GM12801 (cell line): Measurements from ENCODE around the gene DDHD1.

Experiments used
- TF ChIP-seq, protein P1 (sequence below): IDR thresholded peaks from one replicate; pipeline ENCODE4 v1.5.1; 2011; ENCODE audit warnings: control low read depth; ENCODE audit not compliant: insufficient read length; ENCODE audit errors: extremely low read depth

DDHD1 gene

GRCh38 chr14:53108292-53109104 lies 44.6 kb downstream of the DDHD1 start:
- TF ChIP-seq, protein P1, sequence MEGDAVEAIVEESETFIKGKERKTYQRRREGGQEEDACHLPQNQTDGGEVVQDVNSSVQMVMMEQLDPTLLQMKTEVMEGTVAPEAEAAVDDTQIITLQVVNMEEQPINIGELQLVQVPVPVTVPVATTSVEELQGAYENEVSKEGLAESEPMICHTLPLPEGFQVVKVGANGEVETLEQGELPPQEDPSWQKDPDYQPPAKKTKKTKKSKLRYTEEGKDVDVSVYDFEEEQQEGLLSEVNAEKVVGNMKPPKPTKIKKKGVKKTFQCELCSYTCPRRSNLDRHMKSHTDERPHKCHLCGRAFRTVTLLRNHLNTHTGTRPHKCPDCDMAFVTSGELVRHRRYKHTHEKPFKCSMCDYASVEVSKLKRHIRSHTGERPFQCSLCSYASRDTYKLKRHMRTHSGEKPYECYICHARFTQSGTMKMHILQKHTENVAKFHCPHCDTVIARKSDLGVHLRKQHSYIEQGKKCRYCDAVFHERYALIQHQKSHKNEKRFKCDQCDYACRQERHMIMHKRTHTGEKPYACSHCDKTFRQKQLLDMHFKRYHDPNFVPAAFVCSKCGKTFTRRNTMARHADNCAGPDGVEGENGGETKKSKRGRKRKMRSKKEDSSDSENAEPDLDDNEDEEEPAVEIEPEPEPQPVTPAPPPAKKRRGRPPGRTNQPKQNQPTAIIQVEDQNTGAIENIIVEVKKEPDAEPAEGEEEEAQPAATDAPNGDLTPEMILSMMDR = no peak

- TF ChIP-seq, protein P1 = no peak
Measured at GRCh38 chr14:53106768-53107167, 46.4 kb downstream of the DDHD1 start.

DNA sequence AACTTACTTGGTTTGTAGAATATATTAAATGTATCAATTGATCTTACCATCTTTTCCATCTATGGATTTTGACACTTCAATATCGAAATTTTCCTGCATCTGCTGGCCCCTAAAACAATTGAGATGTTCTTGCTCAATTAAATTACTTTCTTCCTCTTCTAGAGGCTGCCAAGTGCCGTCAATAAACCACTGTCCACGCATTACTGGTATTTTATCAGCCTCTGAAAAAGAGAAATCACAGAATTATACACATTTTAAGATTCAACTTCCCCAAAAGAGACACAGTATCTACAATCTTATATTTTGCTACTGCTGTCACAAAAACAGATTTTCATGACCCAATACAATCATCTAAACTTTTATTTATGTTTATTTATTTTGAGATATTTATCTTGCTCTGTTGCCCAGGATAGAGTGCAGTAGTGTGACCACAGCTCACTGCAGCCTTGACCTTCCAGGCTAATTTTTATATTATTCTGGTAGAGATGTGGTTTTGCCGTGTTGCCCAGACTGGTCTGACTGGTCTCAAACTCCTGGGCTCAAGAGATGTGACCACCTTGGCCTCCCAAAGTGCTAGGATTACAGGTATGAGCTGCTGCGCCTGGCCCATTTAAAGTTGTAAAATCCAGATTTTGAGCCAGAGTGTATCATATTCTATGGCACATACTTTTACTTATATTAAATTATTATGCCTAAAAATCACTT lies 49.3 kb downstream of the DDHD1 start:
- TF ChIP-seq, protein P1 = no peak

DNA sequence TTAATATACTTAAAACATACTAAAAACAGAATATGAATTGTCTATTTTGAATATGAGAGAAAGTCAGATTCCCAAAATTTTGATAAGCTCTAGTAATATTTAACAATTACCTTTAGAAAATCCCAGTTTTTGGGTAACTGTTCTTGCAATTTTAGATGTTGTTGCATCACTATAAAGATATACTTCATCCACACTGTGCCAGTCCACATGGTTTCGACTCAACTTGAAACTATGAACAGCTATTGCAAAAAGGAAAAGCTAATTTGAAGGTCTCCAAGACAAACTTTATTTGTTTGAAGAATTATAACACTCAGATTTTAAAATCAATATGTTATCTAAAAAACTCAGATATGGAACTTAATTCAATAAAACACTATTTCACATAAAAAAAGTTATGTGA lies 59.9 kb downstream of the DDHD1 start:
- TF ChIP-seq, protein P1 = no peak

DNA sequence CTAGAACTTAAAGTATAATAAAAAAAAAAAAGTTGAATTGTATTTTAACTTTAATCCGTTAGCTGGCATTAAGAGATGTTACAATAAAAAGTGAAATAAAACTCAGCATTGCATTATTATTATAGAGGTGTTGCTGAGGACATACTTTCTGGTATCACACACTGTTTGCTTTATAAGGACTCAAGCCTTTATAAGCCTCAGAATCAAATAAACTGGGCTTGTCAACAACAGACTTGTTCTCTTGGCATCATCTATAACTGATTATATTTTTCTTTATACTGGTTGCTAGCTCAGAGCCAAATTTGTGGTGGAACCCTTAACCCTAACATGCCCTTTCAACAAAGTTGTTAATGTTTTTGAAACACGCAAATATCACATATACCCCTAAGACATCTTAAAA lies 62.3 kb downstream of the DDHD1 start:
- TF ChIP-seq, protein P1 = no peak

GRCh38 chr14:53064475-53064874 lies 88.6 kb downstream of the DDHD1 start:
- TF ChIP-seq, protein P1 = no peak

GRCh38 chr14:53062856-53063255 lies 90.3 kb downstream of the DDHD1 start:
- TF ChIP-seq, protein P1 = no peak
